Measurements from ENCODE around the gene GPRASP3.

The GPRASP3 gene

DNA sequence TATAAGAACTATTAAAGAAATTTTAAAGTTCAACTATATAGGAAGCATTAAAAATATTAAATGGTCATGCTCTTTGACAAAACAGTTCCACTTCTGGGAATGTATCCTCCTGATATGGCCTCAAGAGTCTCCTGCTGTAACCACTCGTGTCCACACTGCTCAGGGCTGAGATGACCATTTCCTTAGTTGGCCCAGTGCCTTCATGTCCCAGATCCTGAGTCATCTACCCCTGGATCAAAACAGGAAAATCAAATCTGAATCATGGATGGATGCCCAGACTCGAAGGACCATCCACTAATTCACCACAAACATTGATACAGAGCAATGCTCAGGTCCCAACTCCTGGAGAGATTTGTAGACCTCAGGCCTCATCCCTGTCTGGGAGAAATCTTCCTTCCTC lies 44.7 kb downstream of the GPRASP3 start:
- no peak for DNase-seq

- no peak for DNase-seq
Measured at GRCh38 chrX:102765809-102766208, 45.3 kb downstream of the GPRASP3 start.

- DNase-seq, result no peak
Measured at GRCh38 chrX:102767287-102767686, 46.7 kb downstream of the GPRASP3 start.

GRCh38 chrX:102768987-102769761 lies 48.6 kb downstream of the GPRASP3 start:
- DNase-seq, result peak; percentile 81
